ENCODE results near the gene PIGK. TPM values are rescaled to one million over a fixed set of nuclear protein-coding genes. Genes with fewer than 3 reads are reported as not detected.

Gene PIGK
- polyA plus RNA-seq, 3 donors, result 4.0 to 24.7 (median 19.4) TPM

GRCh38 chr1:77039739-77040138, 179.5 kb downstream of the PIGK start:
- Histone ChIP-seq H4K20me1 (ENCODE audit: insufficient read depth, low read length) (no peaks in the 10 kb centered on the region), H3K27ac (ENCODE audit: low read depth in 1 of 2, low read length in 2 of 2) (no peak overlapping the region), H2AFZ (ENCODE audit: insufficient read depth, low read depth, low read length, poor library complexity, severe bottlenecking) (no peak overlapping the region), H3K9me3 (replicated peaks in 1 of 2; ENCODE audit: control insufficient read depth in 1 of 2, insufficient read depth in 1 of 2, low read length in 2 of 2) (no peaks in the 10 kb centered on the region), H3K9ac (ENCODE audit: insufficient read depth, low read length, poor library complexity, severe bottlenecking) (no peak overlapping the region), H3K4me2 (replicated peaks; ENCODE audit: extremely low read depth, low read length, poor library complexity, severe bottlenecking) (no peak overlapping the region), H3K79me2 (ENCODE audit: insufficient read depth, low read length) (no peaks in the 10 kb centered on the region), H3K36me3 (replicated peaks in 1 of 2; ENCODE audit: control insufficient read depth in 1 of 2, insufficient read depth in 2 of 2, low read length in 2 of 2) (no peaks in the 10 kb centered on the region), H3K27me3 (ENCODE audit: control insufficient read depth in 2 of 2, insufficient read depth in 2 of 2, low read length in 2 of 2) (no peaks in the 10 kb centered on the region), H3K4me1 (ENCODE audit: control insufficient read depth in 1 of 2, insufficient read depth in 2 of 2, low read length in 2 of 2) (no peaks in the 10 kb centered on the region), H3K4me3 (replicated peaks in 1 of 3; ENCODE audit: low read depth in 2 of 3, low read length in 3 of 3) (no peak overlapping the region)
- DNase-seq, result no peak
- H3K27me3 Mint-ChIP-seq (ENCODE audit: low read depth in 3 of 3), result peaks cover 0 to 2% (median 0%) of the 10 kb centered on the region in 3 donors
- intact Hi-C loops (cut with micrococcal nuclease), result no loop called here
- TF ChIP-seq CTCF (IDR thresholded peaks at IDR 0.05), result no peak
- 100% methylated on average over 2 of the region's 8 CpGs for WGBS (ENCODE audit: insufficient coverage)
- peaks cover 4% of the 10 kb centered on the region for H3K4me1 Mint-ChIP-seq
- no peak overlapping the region for H3K27ac Mint-ChIP-seq
- no peak overlapping the region for H3K4me3 Mint-ChIP-seq
- no peaks in the 10 kb centered on the region for H3K36me3 Mint-ChIP-seq
- peaks cover 0 to 4% (median 3%) of the 10 kb centered on the region in 7 donors for H3K9me3 Mint-ChIP-seq

- H3K4me1 Mint-ChIP-seq, result peaks cover 4% of the 10 kb centered on the region
- Histone ChIP-seq H3K4me3 (replicated peaks in 1 of 3; ENCODE audit: low read depth in 2 of 3, low read length in 3 of 3) (no peak overlapping the region), H3K4me2 (replicated peaks; ENCODE audit: extremely low read depth, low read length, poor library complexity, severe bottlenecking) (no peak overlapping the region), H4K20me1 (ENCODE audit: insufficient read depth, low read length) (no peaks in the 10 kb centered on the region), H3K9me3 (replicated peaks in 1 of 2; ENCODE audit: control insufficient read depth in 1 of 2, insufficient read depth in 1 of 2, low read length in 2 of 2) (no peaks in the 10 kb centered on the region), H3K4me1 (ENCODE audit: control insufficient read depth in 1 of 2, insufficient read depth in 2 of 2, low read length in 2 of 2) (no peaks in the 10 kb centered on the region), H3K79me2 (ENCODE audit: insufficient read depth, low read length) (no peaks in the 10 kb centered on the region), H2AFZ (ENCODE audit: insufficient read depth, low read depth, low read length, poor library complexity, severe bottlenecking) (no peak overlapping the region), H3K9ac (ENCODE audit: insufficient read depth, low read length, poor library complexity, severe bottlenecking) (no peak overlapping the region), H3K27me3 (ENCODE audit: control insufficient read depth in 2 of 2, insufficient read depth in 2 of 2, low read length in 2 of 2) (no peaks in the 10 kb centered on the region), H3K27ac (ENCODE audit: low read depth in 1 of 2, low read length in 2 of 2) (no peak overlapping the region), H3K36me3 (replicated peaks in 1 of 2; ENCODE audit: control insufficient read depth in 1 of 2, insufficient read depth in 2 of 2, low read length in 2 of 2) (no peaks in the 10 kb centered on the region)
- intact Hi-C loops (cut with micrococcal nuclease), result no loop called here
- no peak overlapping the region for H3K27ac Mint-ChIP-seq
- WGBS (ENCODE audit: insufficient coverage), result 88% methylated on average over 1 of the region's 1 CpG
- peaks cover 0 to 4% (median 3%) of the 10 kb centered on the region in 7 donors for H3K9me3 Mint-ChIP-seq
- peaks cover 0 to 2% (median 0%) of the 10 kb centered on the region in 3 donors for H3K27me3 Mint-ChIP-seq (ENCODE audit: low read depth in 3 of 3)
- H3K4me3 Mint-ChIP-seq, result no peak overlapping the region
- no peaks in the 10 kb centered on the region for H3K36me3 Mint-ChIP-seq
- no peak for TF ChIP-seq CTCF (IDR thresholded peaks at IDR 0.05)
- DNase-seq, result no peak
Observed at GRCh38 chr1:77039111-77039510, 180.1 kb downstream of the PIGK start.

Small RNAs within 50 kb of the gene (small RNA-seq; reads per million reads assigned to genes)
- gene MIR7156 (ENCODE audit: insufficient read length, low read depth), result not detected

Other genes with a start within 250 kb of the PIGK start
- gene AK5, start 62.6 kb upstream of the PIGK start, polyA plus RNA-seq, result under 1 TPM; 0.34 to 0.72 (median 0.48) TPM